Smooth muscle cell (in vitro differentiated cells): ENCODE data around the gene ADAM23. TPM values are rescaled to one million over a fixed set of nuclear protein-coding genes. Genes with fewer than 3 reads are reported as not detected.

Experiments
- DNase-seq: peaks from one replicate; lab custom pipeline; 2025; ENCODE audit not compliant: unreplicated experiment; lab: John Stamatoyannopoulos, UW
- H2AFZ ChIP-seq: fragments of 200-600 bp; sonication (generic); 2 replicates; pipeline ENCODE4 v1.6.0; 2016; ENCODE audit warnings: antibody characterized with exemption, low read depth, mild to moderate bottlenecking
- H3F3A ChIP-seq: fragments of 200-600 bp; sonication (generic); 2 replicates; pipeline ENCODE4 v1.6.0; 2017; ENCODE audit warnings: antibody characterized with exemption, low read depth
- H3K27ac ChIP-seq: fragments of 200-600 bp; sonication (generic); 2 replicates; pipeline ENCODE4 v1.5.1; 2016; ENCODE audit warnings: low read depth, mild to moderate bottlenecking
- H3K27me3 ChIP-seq: fragments of 200-600 bp; sonication (generic); 2 replicates; pipeline ENCODE4 v1.6.1; 2016; ENCODE audit warnings: low read depth, mild to moderate bottlenecking
- H3K36me3 ChIP-seq: fragments of 200-600 bp; sonication (generic); 2 replicates; pipeline ENCODE4 v1.5.1; 2016; ENCODE audit warnings: low read depth
- H3K4me1 ChIP-seq: fragments of 200-600 bp; sonication (generic); 2 replicates; pipeline ENCODE4 v1.5.1; 2016; ENCODE audit warnings: low read depth
- H3K4me2 ChIP-seq: fragments of 200-600 bp; sonication (generic); 2 replicates; pipeline ENCODE4 v1.6.0; 2016; ENCODE audit warnings: mild to moderate bottlenecking
- H3K4me3 ChIP-seq: fragments of 200-600 bp; sonication (generic); 2 replicates; pipeline ENCODE4 v1.5.1; 2016; ENCODE audit warnings: mild to moderate bottlenecking
- H3K79me2 ChIP-seq: fragments of 200-600 bp; sonication (generic); 2 replicates; pipeline ENCODE4 v1.6.0; 2016; ENCODE audit warnings: low read depth, mild to moderate bottlenecking
- H3K9ac ChIP-seq: fragments of 200-600 bp; sonication (generic); 2 replicates; pipeline ENCODE4 v1.6.0; 2016; ENCODE audit warnings: low read depth
- H3K9me3 ChIP-seq: fragments of 200-600 bp; sonication (generic); replicated peaks from 2 replicates; pipeline ENCODE4 v1.5.1; 2016; ENCODE audit warnings: low read depth
- H4K20me1 ChIP-seq: fragments of 200-600 bp; sonication (generic); 2 replicates; pipeline ENCODE4 v1.6.0; 2016; ENCODE audit warnings: low read depth
- WGBS: methylation state at CpG from one replicate; pipeline ENCODE4 v1.1.7; 2016; ENCODE audit warnings: low lambda C conversion rate; 5-methylcytosine and 5-hydroxymethylcytosine counted together
- polyA plus RNA-seq: library from polyadenylated mRNA; unstranded; fragments of >200 nt; fragmentation: Nextera tagmentation; extraction: Ambion mirVana; gene quantifications from 2 replicates; pipeline ENCODE4 v1.2.1, GENCODE V29; 2016
- total RNA-seq: library from RNA; depleted of rRNA; stranded (reverse); fragments of >200 nt; gene quantifications from 2 replicates; pipeline ENCODE4 v1.2.3, GENCODE V29; 2014
- TF ChIP-seq, protein P1 (sequence below): fragments of 200-600 bp; sonication (generic); IDR thresholded peaks from 2 replicates; pipeline ENCODE4 v1.5.1; 2017; ENCODE audit warnings: borderline replicate concordance, mild to moderate bottlenecking, antibody characterized with exemption; ENCODE audit not compliant: insufficient read depth, poor library complexity, severe bottlenecking

ADAM23 gene
- total and polyA plus RNA-seq, 2 experiments from 2014 or later: 7.0 to 18.2 TPM

- no peak overlapping the region for H3K9ac ChIP-seq
- H3F3A ChIP-seq: peaks cover 3% of the 10 kb centered on the region
- H4K20me1 ChIP-seq: no peaks in the 10 kb centered on the region
- TF ChIP-seq, protein P1, sequence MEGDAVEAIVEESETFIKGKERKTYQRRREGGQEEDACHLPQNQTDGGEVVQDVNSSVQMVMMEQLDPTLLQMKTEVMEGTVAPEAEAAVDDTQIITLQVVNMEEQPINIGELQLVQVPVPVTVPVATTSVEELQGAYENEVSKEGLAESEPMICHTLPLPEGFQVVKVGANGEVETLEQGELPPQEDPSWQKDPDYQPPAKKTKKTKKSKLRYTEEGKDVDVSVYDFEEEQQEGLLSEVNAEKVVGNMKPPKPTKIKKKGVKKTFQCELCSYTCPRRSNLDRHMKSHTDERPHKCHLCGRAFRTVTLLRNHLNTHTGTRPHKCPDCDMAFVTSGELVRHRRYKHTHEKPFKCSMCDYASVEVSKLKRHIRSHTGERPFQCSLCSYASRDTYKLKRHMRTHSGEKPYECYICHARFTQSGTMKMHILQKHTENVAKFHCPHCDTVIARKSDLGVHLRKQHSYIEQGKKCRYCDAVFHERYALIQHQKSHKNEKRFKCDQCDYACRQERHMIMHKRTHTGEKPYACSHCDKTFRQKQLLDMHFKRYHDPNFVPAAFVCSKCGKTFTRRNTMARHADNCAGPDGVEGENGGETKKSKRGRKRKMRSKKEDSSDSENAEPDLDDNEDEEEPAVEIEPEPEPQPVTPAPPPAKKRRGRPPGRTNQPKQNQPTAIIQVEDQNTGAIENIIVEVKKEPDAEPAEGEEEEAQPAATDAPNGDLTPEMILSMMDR: no peak
- no peaks in the 10 kb centered on the region for H3K9me3 ChIP-seq
- no peaks in the 10 kb centered on the region for H3K79me2 ChIP-seq
- peak overlapping the region; percentile 28 for H3K4me2 ChIP-seq
- H3K4me3 ChIP-seq: no peak overlapping the region
- H3K27me3 ChIP-seq: no peaks in the 10 kb centered on the region
- DNase-seq: no peak
- H3K27ac ChIP-seq: no peak overlapping the region
- H3K36me3 ChIP-seq: no peaks in the 10 kb centered on the region
- no peak overlapping the region for H2AFZ ChIP-seq
- no peaks in the 10 kb centered on the region for H3K4me1 ChIP-seq
Observed at GRCh38 chr2:206422493-206422892, 20.8 kb upstream of the ADAM23 start.

DNA sequence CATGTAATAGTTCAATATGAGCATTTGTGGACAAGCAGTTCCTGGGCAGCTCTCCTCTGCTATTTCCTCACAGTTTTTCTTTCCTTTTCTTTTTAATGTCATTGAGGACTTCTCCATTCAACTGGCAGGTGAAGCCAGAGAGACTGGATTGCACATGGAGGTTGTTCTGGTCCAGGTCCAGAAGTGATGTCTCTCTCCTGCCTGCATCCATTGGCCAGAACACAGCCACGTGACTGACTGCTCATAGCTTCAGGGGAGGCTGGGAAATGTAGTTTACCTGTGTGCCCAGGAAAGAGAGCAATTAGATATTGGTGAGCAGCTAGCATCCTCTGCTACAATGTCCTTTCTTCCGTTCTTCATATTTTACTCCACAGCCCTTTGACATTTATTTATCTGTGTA, 20.2 kb upstream of the ADAM23 start:
- peaks cover 3% of the 10 kb centered on the region for H3F3A ChIP-seq
- no peaks in the 10 kb centered on the region for H3K36me3 ChIP-seq
- H3K79me2 ChIP-seq: no peaks in the 10 kb centered on the region
- H2AFZ ChIP-seq: no peak overlapping the region
- H3K27me3 ChIP-seq: no peaks in the 10 kb centered on the region
- 69% methylated on average over 2 of the region's 2 CpGs for WGBS
- no peaks in the 10 kb centered on the region for H3K9me3 ChIP-seq
- no peak for DNase-seq
- peak overlapping the region; percentile 28 for H3K4me2 ChIP-seq
- H3K4me3 ChIP-seq: no peak overlapping the region
- H4K20me1 ChIP-seq: no peaks in the 10 kb centered on the region
- H3K4me1 ChIP-seq: no peaks in the 10 kb centered on the region
- H3K9ac ChIP-seq: no peak overlapping the region
- H3K27ac ChIP-seq: no peak overlapping the region
- TF ChIP-seq, protein P1: no peak

DNA sequence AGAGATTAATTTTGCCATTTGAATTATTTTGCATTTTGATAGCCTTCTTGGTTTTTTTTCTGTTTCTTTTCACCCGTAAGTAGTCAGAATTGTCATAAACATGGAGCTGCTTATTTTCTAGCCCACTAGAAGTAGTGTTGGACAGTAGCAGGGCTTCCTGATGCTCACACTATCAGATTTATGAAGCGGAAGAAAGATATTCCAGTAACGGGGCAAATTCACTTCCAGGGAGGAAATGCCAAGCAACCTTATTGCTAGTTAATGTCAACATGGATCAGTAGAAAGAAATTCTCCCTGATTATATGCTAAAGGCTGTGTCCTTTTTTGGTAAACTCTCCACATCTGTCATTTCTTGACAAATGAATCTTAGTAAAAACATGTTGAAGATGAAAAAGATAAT, 19.2 kb upstream of the ADAM23 start:
- WGBS: 16% methylated on average over 3 of the region's 3 CpGs
- Histone ChIP-seq H3K79me2 (no peaks in the 10 kb centered on the region), H3K9me3 (no peaks in the 10 kb centered on the region), H3K36me3 (no peaks in the 10 kb centered on the region), H3K27me3 (no peaks in the 10 kb centered on the region), H2AFZ (peak overlapping the region; percentile 64), H3F3A (peaks cover 3% of the 10 kb centered on the region), H3K4me1 (no peaks in the 10 kb centered on the region), H4K20me1 (no peaks in the 10 kb centered on the region), H3K9ac (no peak overlapping the region), H3K4me2 (peak overlapping the region; percentile 36), H3K4me3 (no peak overlapping the region), H3K27ac (no peak overlapping the region)
- no peak for DNase-seq
- TF ChIP-seq, protein P1: no peak

- Histone ChIP-seq H3K4me1 (no peaks in the 10 kb centered on the region), H3K9ac (no peak overlapping the region), H3K9me3 (no peaks in the 10 kb centered on the region), H3K4me2 (no peak overlapping the region), H3F3A (no peaks in the 10 kb centered on the region), H3K4me3 (no peak overlapping the region), H4K20me1 (no peaks in the 10 kb centered on the region), H3K79me2 (no peaks in the 10 kb centered on the region), H3K27ac (no peak overlapping the region), H3K27me3 (no peaks in the 10 kb centered on the region), H2AFZ (no peak overlapping the region), H3K36me3 (no peaks in the 10 kb centered on the region)
- no peak for DNase-seq
- 77% methylated on average over 3 of the region's 3 CpGs for WGBS
- TF ChIP-seq, protein P1: no peak
Observed at GRCh38 chr2:206428783-206429182, 14.5 kb upstream of the ADAM23 start.
